Stimulated activated CD4-positive, alpha-beta T cell treated with anti-CD3 and anti-CD28 coated beads, Interleukin-4, amount 100 ng/mL, for 24 hours (primary cell): ENCODE measurements around the gene LRRC71.

Source experiments
- DNase-seq: peaks from one replicate; pipeline ENCODE4 v3.0.0-alpha.2; 2020

The LRRC71 gene

DNA sequence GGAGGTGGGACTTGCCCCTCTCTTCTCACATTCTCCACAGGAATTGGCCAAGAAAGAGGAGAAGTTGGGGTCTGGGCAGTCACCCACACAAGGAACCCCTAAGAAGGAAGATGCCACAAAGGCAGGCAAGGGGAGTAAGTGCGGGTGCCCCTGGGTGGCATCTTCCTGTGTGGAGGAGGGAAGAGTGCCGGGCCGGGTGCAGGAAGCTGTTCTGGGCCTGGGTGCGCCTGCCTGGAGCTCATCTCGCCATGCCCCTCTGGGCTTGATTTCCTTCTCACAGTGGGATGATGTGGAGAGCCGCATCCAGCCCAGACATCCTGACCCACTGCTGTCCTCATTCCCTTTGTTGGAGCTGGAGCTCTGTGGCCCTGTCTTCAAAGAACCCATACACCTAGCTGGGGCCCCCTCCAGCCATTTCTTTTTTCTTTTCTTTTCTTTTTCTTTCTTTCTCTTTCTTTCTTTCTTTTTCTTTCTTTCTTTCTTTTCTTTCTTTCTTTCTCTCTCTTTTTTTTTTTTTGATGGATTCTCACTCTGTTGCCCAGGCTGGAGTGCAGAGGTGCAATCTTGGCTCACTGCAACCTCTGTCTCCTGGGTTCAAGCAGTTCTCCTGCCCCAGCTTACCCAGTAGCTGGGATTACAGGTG, 9.3 kb downstream of the LRRC71 start:
- no peak for DNase-seq

DNA sequence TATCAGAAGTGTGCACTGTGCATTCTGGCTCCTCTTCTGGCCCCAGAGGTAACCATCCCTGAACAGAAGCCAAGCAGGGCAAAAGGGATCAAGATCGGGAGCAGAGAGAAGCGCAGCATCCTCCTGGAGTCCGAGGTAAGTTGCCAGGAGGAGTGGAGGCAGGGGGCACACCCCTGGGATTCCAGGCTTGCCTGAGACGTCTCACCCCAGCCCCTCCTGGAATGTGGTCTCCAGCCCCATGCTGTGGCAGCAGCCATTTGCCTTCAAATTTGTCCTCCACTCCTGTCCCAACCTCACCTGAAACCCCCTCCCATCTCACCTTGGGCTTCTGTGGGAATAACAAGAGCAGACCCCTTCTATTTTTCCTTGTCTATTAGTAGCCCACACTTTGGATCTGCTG, 10.1 kb downstream of the LRRC71 start:
- DNase-seq: no peak

- DNase-seq: no peak
Measured at GRCh38 chr1:156931211-156931952, 10.9 kb downstream of the LRRC71 start.

- DNase-seq: no peak
Measured at GRCh38 chr1:156931974-156932710, 11.7 kb downstream of the LRRC71 start.

DNA sequence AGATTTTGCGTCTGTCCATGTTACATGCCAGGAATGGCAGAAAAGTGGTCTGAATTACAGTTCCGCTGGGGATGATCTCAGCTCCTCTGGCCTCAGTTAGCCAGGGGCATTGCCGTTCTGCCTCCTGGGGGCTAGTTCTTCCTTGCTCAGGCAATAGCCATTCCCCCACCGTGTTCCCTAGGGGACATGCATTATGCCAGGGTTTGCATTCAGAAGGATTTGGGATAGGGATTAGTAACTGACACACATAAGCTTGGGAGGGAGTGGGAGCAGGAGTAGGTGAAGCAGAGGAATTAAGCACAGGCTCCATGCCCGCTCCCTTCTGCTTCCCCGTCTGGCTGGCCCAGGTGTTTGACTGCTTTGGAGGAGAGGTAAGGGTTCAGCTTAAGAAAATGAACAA, 12.7 kb downstream of the LRRC71 start:
- no peak for DNase-seq

GRCh38 chr1:156935505-156936128, 15.2 kb downstream of the LRRC71 start:
- no peak for DNase-seq

GRCh38 chr1:156936191-156936590, 15.8 kb downstream of the LRRC71 start:
- no peak for DNase-seq

DNA sequence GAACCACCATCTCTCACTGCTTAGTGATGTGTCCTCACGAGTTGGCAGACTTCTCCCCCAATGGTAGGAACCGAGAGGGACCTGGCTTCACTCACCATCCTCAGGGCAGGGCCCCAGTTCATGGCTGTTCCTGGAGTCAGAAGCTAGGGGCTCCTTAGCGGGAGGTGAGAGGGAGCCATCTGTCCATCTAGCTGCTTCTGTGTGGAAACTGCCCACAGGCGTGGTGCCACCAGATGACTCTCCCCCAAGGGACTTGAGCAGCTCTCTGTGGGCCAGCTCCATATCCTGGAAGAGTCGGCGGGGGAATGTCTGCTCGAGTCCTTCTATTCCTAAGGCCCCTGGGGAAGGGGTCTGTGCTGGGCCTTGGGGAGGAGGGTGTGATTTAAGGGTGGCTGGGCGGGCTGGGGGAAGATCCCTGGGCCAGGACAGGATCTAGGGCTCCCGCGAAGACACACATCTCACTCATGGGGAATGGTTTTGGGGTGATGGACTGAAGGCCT, 16.3 kb downstream of the LRRC71 start:
- DNase-seq: no peak

DNA sequence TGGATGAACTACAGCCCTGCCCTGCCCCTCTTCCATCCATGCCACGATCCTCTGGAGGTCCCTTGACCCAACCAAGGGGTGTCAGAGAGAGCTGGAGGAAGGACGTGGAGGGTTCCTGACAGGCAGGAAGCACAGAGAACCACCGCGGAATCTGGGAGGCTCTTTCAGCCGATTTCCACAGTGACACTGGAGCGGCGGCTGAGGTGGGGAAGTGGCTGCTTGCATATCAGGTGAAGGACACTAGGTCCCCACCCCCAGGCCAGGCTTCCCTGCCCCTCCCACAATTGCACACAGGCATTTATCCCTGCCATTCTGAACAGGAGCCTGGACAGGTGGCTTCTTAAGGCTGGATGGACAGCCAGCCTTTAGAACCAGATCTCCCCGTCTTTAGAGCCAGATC, 17.5 kb downstream of the LRRC71 start:
- DNase-seq: no peak

- DNase-seq: no peak
Measured at GRCh38 chr1:156938813-156939212, 18.4 kb downstream of the LRRC71 start.

DNA sequence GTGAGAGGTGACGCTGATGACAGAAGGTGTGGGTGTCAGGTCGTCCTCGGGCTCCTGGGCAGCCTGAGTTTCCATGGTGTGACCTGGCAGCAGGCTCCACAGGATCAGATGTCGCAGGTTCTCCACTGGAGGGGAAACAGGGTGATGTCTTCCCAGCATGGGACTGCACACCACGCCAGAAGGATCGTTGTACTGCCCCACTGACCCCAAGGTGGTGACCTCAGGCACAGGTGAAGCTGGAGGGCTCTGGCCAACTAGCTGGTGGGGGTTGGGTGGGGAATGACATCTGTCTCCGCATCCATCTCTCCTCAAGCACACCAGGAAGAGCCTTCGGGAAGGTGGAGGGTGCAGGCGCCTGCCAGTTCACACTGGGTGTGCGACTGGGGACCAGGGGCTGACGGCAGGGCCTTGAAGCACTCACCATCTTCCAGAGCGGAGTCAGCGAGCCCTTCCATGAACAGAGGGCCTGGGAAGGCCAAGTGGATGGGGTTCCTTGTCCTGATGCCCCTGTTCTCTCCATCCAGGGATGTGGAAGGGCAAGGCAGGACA, 19.4 kb downstream of the LRRC71 start:
- DNase-seq: no peak

GRCh38 chr1:156941675-156942074, 21.2 kb downstream of the LRRC71 start:
- DNase-seq: no peak

- no peak for DNase-seq
Measured at GRCh38 chr1:156942176-156942575, 21.7 kb downstream of the LRRC71 start.

GRCh38 chr1:156942576-156942975, 22.1 kb downstream of the LRRC71 start:
- DNase-seq: no peak

DNA sequence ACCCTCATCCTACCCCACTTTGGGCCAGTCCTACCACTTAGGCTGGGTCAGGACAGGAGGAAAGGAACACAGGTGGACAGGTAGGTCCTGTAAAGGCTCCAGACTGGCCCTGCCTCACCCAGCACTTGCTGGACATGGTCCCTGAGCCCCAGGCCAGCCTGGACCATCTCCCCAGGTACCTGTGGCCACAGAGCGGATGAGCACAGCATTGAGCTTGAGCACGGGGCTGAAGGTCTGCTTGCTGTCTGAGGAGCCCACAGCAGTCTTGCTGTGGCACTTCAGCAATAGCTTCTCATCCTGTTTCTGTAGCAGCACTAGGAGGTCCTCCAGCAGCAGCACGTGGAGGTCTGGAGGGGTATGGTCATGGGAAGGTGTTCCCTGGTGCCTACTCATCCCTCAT, 23.3 kb downstream of the LRRC71 start:
- DNase-seq: no peak

DNA sequence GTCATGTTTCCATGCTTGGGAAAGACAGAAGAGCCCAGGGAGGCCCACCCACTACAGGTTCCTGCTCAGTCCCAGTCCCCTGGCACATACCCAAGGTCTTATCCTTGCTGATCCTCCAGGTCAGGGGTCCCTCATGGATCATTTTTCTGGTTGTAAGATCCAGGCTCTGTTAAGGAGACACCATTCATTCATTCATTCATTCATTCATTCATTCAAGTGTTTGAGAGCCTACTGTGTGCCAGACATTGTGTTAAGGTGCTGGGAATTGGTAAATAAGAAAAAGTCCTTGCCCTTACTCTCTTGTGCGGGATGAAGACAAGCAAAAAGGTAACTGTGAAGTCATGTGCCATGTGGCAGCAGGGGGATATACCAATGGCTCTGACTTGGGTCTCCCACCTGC, 23.8 kb downstream of the LRRC71 start:
- no peak for DNase-seq

- DNase-seq: no peak
Measured at GRCh38 chr1:156944848-156945247, 24.4 kb downstream of the LRRC71 start.

GRCh38 chr1:156945881-156946661, 25.6 kb downstream of the LRRC71 start:
- no peak for DNase-seq

DNA sequence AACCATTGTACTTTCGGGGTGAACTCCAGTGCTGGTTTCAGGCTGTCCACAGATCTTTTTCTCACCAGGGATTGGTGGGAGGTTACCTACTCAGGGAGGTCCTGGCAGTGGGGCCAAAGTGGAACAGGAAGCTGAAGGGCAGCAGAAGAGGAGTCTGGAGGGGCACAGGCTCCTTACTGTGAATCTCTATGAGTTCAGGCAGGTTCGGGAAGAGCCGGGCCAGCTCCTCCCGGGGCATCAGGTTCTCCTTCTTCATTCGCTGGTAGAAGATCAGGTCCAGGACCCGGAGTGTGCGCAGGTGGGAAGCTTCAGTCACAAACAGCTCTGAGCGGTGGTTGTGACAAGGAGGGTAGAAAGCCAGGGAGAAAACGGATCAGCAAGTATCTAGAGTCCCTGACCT, 26.7 kb downstream of the LRRC71 start:
- no peak for DNase-seq

GRCh38 chr1:156947818-156948525, 27.5 kb downstream of the LRRC71 start:
- DNase-seq: no peak

- DNase-seq: no peak
Measured at GRCh38 chr1:156948708-156949107, 28.3 kb downstream of the LRRC71 start.

- no peak for DNase-seq
Measured at GRCh38 chr1:156949127-156949526, 28.7 kb downstream of the LRRC71 start.
